HPDE6-E6E7 (cell line): ENCODE measurements around the gene BAHCC1.

ENCODE experiments used
- DNase-seq: peaks from one replicate; pipeline ENCODE4 v3.0.0; 2011; ENCODE audit warnings: missing footprints; ENCODE audit errors: extremely low spot score

The BAHCC1 gene

DNA sequence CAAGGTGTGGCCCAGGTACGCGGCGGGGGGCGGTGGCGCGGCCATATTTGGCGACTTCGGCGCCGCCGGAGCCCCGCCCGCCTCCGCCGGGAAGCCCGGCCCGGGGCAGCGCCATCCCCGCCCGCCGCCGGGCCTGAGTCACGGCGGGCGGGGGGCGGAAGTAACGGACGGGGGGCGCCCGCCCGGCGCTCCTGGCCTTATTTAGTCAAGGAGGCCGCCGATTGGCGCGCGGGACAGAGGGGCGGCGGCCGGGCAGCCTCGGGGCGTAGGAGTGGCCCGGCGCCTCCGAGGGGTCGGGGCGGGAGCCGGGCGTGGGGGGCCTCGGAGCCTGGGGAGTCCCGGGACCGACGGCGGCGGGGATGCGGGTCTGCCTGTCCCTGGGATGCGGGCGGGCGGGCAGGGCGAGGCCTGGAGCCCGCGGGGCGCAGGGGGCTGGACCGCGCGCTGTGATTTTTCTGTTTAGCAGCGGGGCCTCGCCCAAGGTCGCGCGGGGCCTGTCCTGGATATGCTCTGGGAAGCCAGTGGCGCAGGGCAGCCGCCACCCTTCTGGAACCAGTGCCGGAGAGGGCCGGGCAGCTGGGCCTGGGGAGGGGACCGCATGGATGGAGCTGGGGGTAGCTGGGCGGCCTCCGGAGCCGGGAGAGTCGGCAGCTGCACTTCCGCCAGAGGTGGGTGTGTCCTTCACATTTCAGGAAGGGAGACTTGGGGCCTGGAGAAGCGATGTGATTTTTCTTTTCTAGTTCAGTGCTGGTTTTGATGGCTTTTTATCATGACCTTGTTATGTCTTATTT, 119.7 kb downstream of the BAHCC1 start:
- DNase-seq = no peak

DNA sequence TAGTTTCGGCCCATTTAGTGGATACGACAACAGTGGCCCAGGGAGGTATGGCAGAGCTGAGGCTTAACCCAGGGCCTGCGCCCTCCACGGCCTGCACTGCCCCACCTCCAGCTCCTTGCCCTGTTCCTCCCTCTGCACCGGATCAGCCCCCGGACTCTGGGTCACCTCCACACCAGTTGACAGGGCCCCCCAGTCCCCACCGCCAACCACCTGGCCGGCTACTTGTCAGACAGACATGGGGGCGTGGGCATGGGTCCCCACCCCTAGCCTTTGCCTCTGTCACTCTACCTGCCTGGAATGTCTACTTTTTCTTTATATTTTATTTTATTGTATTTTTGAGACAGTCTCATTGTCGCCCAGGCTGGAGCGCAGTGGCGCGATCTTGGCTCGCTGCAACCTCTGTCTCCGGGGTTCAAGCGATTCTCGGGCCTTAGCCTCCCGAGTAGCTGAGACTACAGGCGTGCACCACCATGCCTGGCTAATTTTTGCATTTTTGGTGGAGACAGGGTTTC, 120.3 kb downstream of the BAHCC1 start:
- DNase-seq = no peak
